GM23248 (cell line): ENCODE results near the gene ANKRD24. TPM values are rescaled to one million over a fixed set of nuclear protein-coding genes. Genes with fewer than 3 reads are reported as not detected.

Source experiments
- DNase-seq: peaks from one replicate; pipeline ENCODE4 v3.0.0-alpha.2; 2015
- H2AFZ ChIP-seq: fragments of 200-600 bp; sonication (generic); 2 replicates; pipeline ENCODE4 v1.6.1; 2016; ENCODE audit warnings: antibody characterized with exemption
- H3F3A ChIP-seq: fragments of 200-600 bp; sonication (generic); 2 replicates; pipeline ENCODE4 v1.6.1; 2016; ENCODE audit warnings: mild to moderate bottlenecking, antibody characterized with exemption, mixed run types; ENCODE audit not compliant: insufficient read depth
- H3K27ac ChIP-seq: fragments of 200-600 bp; sonication (generic); 2 replicates; pipeline ENCODE4 v1.5.1; 2016; ENCODE audit warnings: mild to moderate bottlenecking
- H3K27me3 ChIP-seq: fragments of 200-600 bp; sonication (generic); replicated peaks from 2 replicates; pipeline ENCODE4 v1.6.1; 2016; ENCODE audit warnings: mild to moderate bottlenecking; ENCODE audit not compliant: insufficient read depth
- H3K36me3 ChIP-seq: fragments of 200-600 bp; sonication (generic); 2 replicates; pipeline ENCODE4 v1.6.1; 2016; ENCODE audit warnings: low read depth, mild to moderate bottlenecking
- H3K4me1 ChIP-seq: fragments of 200-600 bp; sonication (generic); 2 replicates; pipeline ENCODE4 v1.6.1; 2016; ENCODE audit warnings: mild to moderate bottlenecking; ENCODE audit not compliant: insufficient read depth
- H3K4me2 ChIP-seq: fragments of 200-600 bp; sonication (generic); one replicate; pipeline ENCODE4 v1.6.1; 2016; ENCODE audit warnings: mild to moderate bottlenecking; ENCODE audit not compliant: unreplicated experiment
- H3K4me3 ChIP-seq: fragments of 200-600 bp; sonication (generic); 2 replicates; pipeline ENCODE4 v1.5.1; 2016; ENCODE audit warnings: mild to moderate bottlenecking
- H3K79me2 ChIP-seq: fragments of 200-600 bp; sonication (generic); 2 replicates; pipeline ENCODE4 v1.6.1; 2016; ENCODE audit warnings: mild to moderate bottlenecking; ENCODE audit not compliant: insufficient read depth
- H3K9ac ChIP-seq: fragments of 200-600 bp; sonication (generic); 2 replicates; pipeline ENCODE4 v1.6.1; 2016; ENCODE audit warnings: mild to moderate bottlenecking
- H3K9me2 ChIP-seq: fragments of 200-600 bp; sonication (generic); 2 replicates; pipeline ENCODE4 v1.6.1; 2016; ENCODE audit warnings: mixed run types, mild to moderate bottlenecking, moderate library complexity; ENCODE audit not compliant: insufficient read depth
- H3K9me3 ChIP-seq: fragments of 200-600 bp; sonication (generic); one replicate; pipeline ENCODE4 v1.6.1; 2017; ENCODE audit warnings: low read depth
- H4K20me1 ChIP-seq: fragments of 200-600 bp; sonication (generic); 2 replicates; pipeline ENCODE4 v1.6.0; 2016; ENCODE audit not compliant: insufficient read depth
- EZH2 ChIP-seq: fragments of 200-600 bp; sonication (generic); IDR thresholded peaks from 2 replicates; pipeline ENCODE4 v1.6.1; 2018; ENCODE audit warnings: antibody characterized with exemption, mild to moderate bottlenecking; ENCODE audit not compliant: insufficient read depth, poor library complexity, severe bottlenecking
- EZH2phosphoT487 ChIP-seq: fragments of 200-600 bp; sonication (generic); IDR thresholded peaks from 2 replicates; pipeline ENCODE4 v1.6.1; 2018; ENCODE audit warnings: antibody characterized with exemption, moderate library complexity, mild to moderate bottlenecking, low read depth; ENCODE audit not compliant: insufficient read depth
- WGBS, 2 experiments: methylation state at CpG; one replicate each; pipeline ENCODE4 v1.1.6; 2015 to 2017; ENCODE audit warnings: low lambda C conversion rate in 2 of 2, low coverage in 1 of 2; ENCODE audit errors: missing lambda C conversion rate in 2 of 2; 5-methylcytosine and 5-hydroxymethylcytosine counted together
- in situ Hi-C: fragments of 300-500 bp; cut with MboI; formaldehyde crosslinking; loops from 2 replicates; pipeline ENCODE4 v1.15.0; 2020
- polyA plus RNA-seq: library from polyadenylated mRNA; unstranded; fragments of >200 nt; fragmentation: Nextera tagmentation; extraction: Ambion mirVana; gene quantifications from 2 replicates; pipeline ENCODE4 v1.2.1, GENCODE V29; 2016
- total RNA-seq: library from RNA; depleted of rRNA; stranded (reverse); fragments of >200 nt; shearing (Covaris generic); gene quantifications from 2 replicates; pipeline ENCODE4 v1.2.3, GENCODE V29; 2014

Gene ANKRD24
- total and polyA plus RNA-seq, 2 experiments from 2014 or later: 0.46 to 0.54 TPM

DNA sequence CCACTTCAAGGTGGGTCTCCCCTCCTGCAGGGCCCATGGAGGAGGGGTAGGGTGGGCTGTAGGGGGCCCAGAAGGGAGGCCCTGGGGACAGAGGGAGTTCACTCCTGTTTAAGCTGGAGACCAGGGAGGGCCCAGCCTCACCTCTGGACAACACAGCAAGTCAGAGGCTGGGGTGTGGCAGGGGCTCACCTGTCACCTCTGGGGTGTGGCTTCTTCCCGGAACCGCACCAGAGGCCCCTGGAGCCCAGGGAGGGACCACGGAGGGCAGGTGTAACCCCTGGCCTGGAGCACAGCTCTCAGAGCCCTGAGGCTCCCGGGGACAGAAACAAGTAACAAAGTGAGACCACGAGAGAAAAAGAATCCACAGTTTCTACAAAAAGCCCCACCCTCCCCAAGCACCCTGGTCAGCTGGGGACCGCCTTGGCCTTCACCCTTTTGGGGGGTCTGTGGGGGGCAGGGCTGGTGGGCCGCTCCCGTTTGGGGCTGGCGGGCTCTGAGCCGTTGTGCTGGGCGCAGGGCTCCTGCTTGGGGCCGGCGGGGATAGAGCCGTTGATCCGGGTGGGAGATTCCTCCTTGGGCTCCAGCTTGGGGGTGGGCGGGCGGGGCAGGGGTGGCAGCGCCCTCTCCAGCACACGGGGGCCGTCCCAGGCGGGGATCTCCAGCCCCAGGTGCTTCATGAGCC lies 8.1 kb upstream of the ANKRD24 start:
- Histone ChIP-seq H2AFZ (no peak overlapping the region), H3K9me2 (no peaks in the 10 kb centered on the region), H4K20me1 (no peaks in the 10 kb centered on the region), H3K4me1 (no peaks in the 10 kb centered on the region), H3F3A (no peaks in the 10 kb centered on the region), H3K9ac (no peak overlapping the region), H3K27me3 (no peaks in the 10 kb centered on the region), H3K36me3 (no peaks in the 10 kb centered on the region), H3K4me3 (no peak overlapping the region), H3K79me2 (no peaks in the 10 kb centered on the region), H3K27ac (no peak overlapping the region), H3K9me3 (no peaks in the 10 kb centered on the region), H3K4me2 (no peak overlapping the region)
- TF ChIP-seq EZH2 (no peak), EZH2phosphoT487 (no peak)
- 72 to 74% methylated on average over 9 to 17 of the region's 21 CpGs for WGBS, 2 experiments
- no peak for DNase-seq
- in situ Hi-C loops: no loop called here

DNA sequence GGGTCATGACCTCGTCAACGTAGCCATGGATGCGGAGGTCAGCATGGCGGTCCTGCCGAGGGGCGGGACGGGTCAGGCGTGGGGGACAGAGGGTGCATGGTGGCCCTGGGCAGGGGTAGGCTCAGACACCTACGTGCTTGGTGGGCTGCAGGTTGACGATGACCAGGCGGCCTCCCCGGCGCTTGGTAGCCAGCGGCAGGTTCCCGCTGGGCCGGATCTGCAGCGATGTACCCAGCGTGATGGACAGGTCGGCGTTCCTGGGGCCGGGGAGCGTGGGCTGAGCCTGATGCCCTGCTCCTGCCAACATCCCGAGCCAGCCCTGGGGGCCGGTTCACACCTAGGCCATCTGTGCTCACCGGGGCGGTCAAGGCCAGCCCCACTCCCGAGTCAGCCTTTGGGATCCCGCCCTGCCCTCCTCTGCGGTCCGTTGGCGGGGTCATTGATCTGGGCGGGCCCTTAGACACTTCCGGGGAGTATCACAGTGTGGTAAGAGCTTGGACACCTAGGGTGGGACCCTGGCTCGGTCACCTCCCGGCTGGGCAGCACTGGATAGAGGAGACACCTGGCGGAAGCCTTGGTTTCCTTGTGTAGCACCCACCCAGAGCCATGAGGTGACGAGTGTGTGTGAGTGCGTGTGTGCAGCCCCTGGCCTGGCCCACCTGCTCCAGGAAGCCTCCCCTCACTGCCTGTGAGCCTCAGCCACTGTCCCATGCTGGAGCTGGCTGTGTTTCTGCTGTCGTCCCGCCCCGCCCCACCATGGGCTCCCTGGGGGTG lies 7.4 kb upstream of the ANKRD24 start:
- H4K20me1 ChIP-seq: no peaks in the 10 kb centered on the region
- H3F3A ChIP-seq: no peaks in the 10 kb centered on the region
- no peaks in the 10 kb centered on the region for H3K27me3 ChIP-seq
- no peak overlapping the region for H3K4me2 ChIP-seq
- no peak overlapping the region for H3K9ac ChIP-seq
- no peaks in the 10 kb centered on the region for H3K9me3 ChIP-seq
- no peak overlapping the region for H2AFZ ChIP-seq
- H3K9me2 ChIP-seq: no peaks in the 10 kb centered on the region
- H3K79me2 ChIP-seq: peaks cover under 1% of the 10 kb centered on the region; the same call in 1 of the 2 replicates
- H3K4me3 ChIP-seq: no peak overlapping the region
- in situ Hi-C loops: no loop called here
- DNase-seq: no peak
- H3K27ac ChIP-seq: no peak overlapping the region
- TF ChIP-seq EZH2 (no peak), EZH2phosphoT487 (no peak)
- 93 to 94% methylated on average over 35 to 38 of the region's 41 CpGs for WGBS, 2 experiments
- no peaks in the 10 kb centered on the region for H3K36me3 ChIP-seq
- no peaks in the 10 kb centered on the region for H3K4me1 ChIP-seq

DNA sequence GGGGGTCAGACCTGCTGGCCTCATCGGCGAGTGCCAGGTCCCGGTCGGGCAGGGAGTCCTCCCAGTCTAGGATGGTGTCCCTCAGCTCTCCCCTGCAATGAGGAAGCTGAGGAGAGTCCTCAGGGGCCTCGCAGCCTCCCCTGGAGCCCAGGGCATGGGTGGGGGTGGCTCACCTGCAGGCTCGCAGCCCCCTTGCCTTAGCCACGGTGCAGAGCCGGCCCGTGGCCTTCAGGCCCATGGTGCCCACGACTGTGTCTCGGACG lies 6.9 kb upstream of the ANKRD24 start:
- in situ Hi-C loops: no loop called here
- Histone ChIP-seq H3K4me3 (no peak overlapping the region), H3K4me2 (no peak overlapping the region), H3K27ac (no peak overlapping the region), H3K4me1 (no peaks in the 10 kb centered on the region), H3K36me3 (no peaks in the 10 kb centered on the region), H4K20me1 (no peaks in the 10 kb centered on the region), H3K9me2 (no peaks in the 10 kb centered on the region), H3K79me2 (peaks cover 5% of the 10 kb centered on the region; the same call in 1 of the 2 replicates), H3K9me3 (no peaks in the 10 kb centered on the region), H3K27me3 (no peaks in the 10 kb centered on the region), H3K9ac (no peak overlapping the region), H3F3A (no peaks in the 10 kb centered on the region), H2AFZ (no peak overlapping the region)
- TF ChIP-seq EZH2phosphoT487: no peak
- no peak for TF ChIP-seq EZH2
- DNase-seq: no peak
- WGBS, 2 experiments: 92 to 96% methylated on average over 12 of the region's 12 CpGs

DNA sequence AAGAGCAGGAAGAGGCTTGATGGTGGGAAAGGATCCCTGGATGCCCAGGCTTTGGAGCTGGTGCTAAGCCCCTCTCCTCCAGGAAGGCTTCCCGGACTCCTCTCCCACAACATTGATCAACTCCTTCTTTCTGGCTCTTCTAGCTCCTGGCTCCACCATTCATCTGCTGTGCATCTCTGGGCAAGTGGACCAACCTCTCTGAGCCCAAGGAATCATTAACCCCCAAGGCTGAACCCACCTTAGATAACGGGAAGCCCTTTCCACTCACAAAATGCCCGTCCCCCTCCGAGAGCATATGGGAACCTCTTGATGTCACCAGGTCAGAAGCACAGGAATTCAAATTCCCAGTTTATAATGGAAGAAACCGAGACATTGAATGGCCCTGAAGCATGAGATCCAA lies 5.3 kb upstream of the ANKRD24 start:
- Histone ChIP-seq H4K20me1 (no peaks in the 10 kb centered on the region), H3K36me3 (no peaks in the 10 kb centered on the region), H3K4me2 (no peak overlapping the region), H3F3A (no peaks in the 10 kb centered on the region), H3K27me3 (no peaks in the 10 kb centered on the region), H3K27ac (no peak overlapping the region), H3K9me2 (no peaks in the 10 kb centered on the region), H2AFZ (no peak overlapping the region), H3K79me2 (peaks cover 21% of the 10 kb centered on the region), H3K4me1 (peaks cover 7% of the 10 kb centered on the region; the same call in 1 of the 2 replicates), H3K9ac (no peak overlapping the region), H3K4me3 (no peak overlapping the region), H3K9me3 (no peaks in the 10 kb centered on the region)
- WGBS, 2 experiments: 95 to 98% methylated on average over 5 of the region's 5 CpGs
- in situ Hi-C loops: no loop called here
- TF ChIP-seq EZH2phosphoT487 (no peak), EZH2 (no peak)
- no peak for DNase-seq
